ENCODE results near the gene COBL. TPM values are rescaled to one million over a fixed set of nuclear protein-coding genes. Genes with fewer than 3 reads are reported as not detected.
"Not testable (repeated sequence)": the region's sequence is repeated elsewhere in the genome, so short reads cannot be mapped to it uniquely, and the experiment has no call there.

The COBL gene
- total RNA-seq, 1 donor from 2014 or later = 38.3 TPM

DNA sequence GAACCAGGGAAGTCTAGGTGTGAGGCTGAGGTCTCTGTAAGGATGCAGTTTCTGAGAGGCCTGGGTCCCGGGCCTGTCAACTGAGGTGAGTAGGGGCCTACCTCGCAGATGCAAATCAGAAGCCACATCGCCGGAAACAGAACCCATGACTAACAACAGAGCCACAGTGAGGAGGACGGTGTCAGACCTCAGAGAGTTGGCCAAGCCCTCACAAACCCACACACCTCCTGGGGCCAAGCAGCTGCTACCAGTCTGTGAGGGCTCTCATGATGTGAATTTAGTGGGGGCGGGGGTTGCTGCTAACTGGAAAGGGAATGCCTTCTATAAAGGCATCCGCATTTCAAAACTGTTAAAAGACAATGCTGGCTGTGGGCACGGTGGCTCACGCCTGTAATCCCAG, 103.0 kb downstream of the COBL start:
- no peak for ATAC-seq
- peak; percentile 27 for DNase-seq (ENCODE audit: low spot score)

- ATAC-seq (no peak), DNase-seq (ENCODE audit: low spot score) (no peak)
Measured at GRCh38 chr7:51210766-51211165, 105.8 kb downstream of the COBL start.

DNA sequence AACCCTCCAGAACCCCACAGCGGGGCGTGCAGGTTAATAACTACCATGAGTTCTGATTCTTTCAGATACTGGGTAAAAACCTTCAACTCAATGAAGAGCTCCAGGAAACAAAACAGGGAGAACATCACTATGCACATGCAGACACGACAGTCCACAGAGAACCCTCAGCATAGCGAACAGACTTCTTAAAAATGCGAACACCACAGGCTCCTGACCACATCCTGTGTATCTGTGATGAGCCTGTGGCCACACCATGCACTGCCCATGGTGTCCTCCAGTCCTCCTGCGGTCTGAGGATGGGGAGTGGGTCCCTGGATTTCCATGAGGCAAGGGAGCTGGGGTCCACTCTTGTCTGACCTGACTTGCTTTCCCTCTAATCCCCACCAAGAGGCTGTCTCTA, 107.2 kb downstream of the COBL start:
- DNase-seq (ENCODE audit: low spot score) (peak; percentile 35), ATAC-seq (peak; percentile 30)

DNA sequence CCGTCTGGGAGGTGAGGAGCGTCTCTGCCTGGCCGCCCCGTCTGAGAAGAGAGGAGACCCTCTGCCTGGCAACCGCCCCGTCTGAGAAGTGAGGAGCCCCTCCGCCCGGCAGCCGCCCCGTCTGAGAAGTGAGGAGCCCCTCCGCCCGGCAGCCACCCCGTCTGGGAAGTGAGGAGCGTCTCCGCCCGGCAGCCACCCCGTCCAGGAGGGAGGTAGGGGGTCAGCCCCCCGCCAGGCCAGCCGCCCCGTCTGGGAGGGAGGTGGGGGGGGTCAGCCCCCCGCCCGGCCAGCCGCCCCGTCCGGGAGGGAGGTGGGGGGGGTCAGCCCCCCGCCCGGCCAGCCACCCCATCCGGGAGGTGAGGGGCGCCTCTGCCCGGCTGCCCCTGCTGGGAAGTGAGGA, 108.5 kb downstream of the COBL start:
- not testable (repeated sequence) for DNase-seq (ENCODE audit: low spot score); ATAC-seq

- ATAC-seq (no peak), DNase-seq (ENCODE audit: low spot score) (no peak)
Measured at GRCh38 chr7:51198654-51199053, 118.0 kb downstream of the COBL start.

DNA sequence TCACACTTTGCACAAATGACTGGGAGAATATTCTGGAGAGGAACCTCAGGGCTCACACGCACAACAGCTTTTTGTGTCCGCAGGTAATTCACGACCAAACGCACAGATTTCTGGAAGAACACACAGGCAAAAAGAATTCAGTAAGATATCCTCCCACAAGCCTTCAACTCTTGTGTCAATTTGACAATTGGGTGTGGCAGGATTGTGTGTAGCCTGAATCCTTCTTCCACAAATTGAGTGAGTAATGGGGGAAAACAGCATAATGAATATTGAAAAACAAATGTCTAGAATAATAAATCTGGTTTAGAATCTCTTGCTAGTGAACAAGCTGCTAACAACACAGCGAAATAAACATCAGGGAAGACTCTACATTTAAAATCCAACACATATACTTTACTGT, 125.6 kb downstream of the COBL start:
- ATAC-seq = no peak
- DNase-seq (ENCODE audit: low spot score) = no peak

- DNase-seq (ENCODE audit: low spot score) (no peak), ATAC-seq (no peak)
Measured at GRCh38 chr7:51189777-51190176, 126.8 kb downstream of the COBL start.

- no peak for ATAC-seq
Measured at GRCh38 chr7:51188987-51189386, 127.6 kb downstream of the COBL start.

GRCh38 chr7:51187941-51188340, 128.7 kb downstream of the COBL start:
- no peak for DNase-seq (ENCODE audit: low spot score)
- ATAC-seq = peak; percentile 40

More at GRCh38 chr7:51188987-51189386, 127.6 kb downstream of the COBL start:
- no peak for DNase-seq (ENCODE audit: low spot score)

DNA sequence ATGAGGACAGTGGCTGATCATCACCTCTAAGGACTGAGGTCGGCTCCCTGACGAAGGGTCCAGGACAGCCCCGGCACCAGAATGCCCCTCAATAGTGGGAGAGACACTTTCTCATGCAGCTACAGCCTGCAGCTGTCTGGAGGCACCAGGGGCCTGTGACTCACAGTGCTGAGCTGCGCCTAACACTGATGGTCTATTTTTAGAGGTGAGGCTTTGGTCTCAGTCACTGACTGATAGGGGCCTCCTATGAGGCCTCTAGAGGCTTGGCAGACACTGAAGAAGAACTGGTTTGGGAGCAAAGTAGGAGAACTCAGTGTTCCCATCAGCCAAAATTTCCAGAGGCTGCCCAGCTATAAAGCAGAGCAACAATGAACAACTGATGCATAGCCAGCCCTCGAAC, 130.1 kb downstream of the COBL start:
- ATAC-seq (peak; percentile 48), DNase-seq (ENCODE audit: low spot score) (no peak)

- no peak for DNase-seq (ENCODE audit: low spot score)
- ATAC-seq = peak; percentile 29
Measured at GRCh38 chr7:51182636-51183166, 133.9 kb downstream of the COBL start.

DNA sequence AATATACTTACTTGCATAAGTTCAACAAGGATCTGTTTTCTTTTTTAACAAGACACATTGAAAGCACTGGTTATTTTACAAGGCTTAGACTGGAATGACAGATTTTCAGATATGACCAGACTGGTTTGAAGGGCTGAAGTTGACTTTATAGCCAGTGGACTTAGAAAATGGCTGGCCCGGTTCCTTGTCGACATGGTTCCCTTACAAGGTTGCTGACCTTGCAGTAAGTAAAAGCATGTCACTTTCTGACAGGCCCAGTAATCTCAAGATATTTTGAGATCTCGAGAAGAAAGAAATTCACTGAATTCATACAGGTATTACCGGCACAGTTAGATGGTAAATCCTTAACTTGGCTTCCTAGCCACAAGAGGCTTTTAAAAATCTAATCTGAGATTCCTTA, 136.5 kb downstream of the COBL start:
- DNase-seq (ENCODE audit: low spot score) = no peak
- no peak for ATAC-seq

DNA sequence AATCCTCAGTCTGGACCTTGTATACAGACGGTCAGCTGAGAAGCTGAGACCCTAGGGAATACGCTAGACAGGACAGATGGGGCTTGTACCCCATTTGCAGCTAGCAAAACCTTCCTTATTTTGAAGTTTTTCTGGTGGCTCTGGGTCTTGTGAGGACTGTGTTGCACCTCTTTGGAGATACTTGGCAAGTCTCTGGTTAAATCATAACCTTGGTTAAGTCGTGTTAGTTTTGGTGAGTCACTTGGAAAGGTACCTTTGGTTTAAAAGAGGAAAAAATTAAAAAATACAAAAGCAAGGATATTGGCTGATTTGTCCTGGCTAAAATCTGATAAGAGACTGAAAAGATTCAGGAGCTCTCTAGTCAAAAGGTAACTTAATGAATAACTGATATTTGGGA, 140.6 kb downstream of the COBL start:
- DNase-seq (ENCODE audit: low spot score) (no peak), ATAC-seq (no peak)

DNA sequence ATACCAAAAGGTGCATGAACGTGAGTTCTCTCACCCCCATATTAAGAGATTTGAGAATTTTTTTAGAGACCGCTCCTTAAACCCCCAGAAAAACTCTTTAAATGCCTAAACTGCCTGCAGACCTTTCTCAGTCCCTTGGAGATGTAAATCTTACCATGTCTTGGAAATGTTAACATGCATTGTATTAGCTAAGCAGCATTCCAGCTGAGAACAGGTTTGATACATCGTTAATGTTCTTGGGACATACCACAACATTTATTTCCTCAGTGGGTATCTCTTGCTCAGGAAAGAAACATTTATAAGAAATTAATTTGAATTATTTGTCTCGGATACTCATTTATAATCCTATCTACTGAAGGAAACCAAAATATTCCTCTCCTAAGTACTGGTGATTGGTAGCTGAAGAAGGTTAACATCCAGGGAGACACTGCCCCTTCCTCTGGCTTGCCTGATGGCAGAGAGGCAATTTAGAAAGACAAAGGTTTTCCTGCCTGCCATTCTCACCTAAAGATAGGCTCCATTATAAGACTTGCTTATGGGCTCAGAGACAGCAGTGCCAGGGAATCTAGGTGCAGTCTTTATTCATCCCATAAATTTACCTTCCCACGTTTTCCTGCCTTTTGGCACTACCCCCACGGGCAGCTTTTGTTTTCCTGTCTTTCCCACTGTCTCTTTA, 141.2 kb downstream of the COBL start:
- no peak for DNase-seq (ENCODE audit: low spot score)
- ATAC-seq = no peak

- DNase-seq (ENCODE audit: low spot score) = no peak
- no peak for ATAC-seq
Measured at GRCh38 chr7:51165337-51165736, 151.3 kb downstream of the COBL start.

DNA sequence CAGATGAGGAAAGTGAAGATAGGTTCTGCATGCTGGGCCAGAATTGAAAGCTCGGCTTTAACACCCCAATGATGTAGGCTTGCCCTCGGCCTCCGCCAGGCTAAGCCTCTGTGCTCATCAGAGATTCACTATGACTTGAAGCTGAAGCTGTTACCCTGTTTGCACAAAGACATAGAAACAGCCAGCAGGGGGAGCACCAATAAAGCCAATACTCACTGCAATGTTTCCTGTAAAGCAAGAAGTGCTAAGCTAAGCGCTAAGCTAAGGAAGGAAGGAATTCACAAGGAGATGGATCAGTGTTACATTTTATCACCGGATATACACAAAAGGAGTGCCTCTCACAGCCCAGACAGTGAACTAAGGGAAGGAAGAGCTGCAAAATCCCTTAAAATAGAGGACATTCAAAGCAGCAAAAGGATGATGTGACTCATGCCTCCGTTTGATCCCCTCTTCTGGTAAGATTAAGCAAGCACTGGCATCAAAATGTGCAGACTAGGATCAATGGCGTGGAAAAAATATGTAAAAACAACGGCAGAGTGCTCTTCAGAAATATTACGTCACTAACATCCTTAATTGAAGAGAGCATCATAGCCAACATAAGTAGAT, 153.8 kb downstream of the COBL start:
- peak; percentile 70 for DNase-seq (ENCODE audit: low spot score)
- ATAC-seq = peak; percentile 93

GRCh38 chr7:51161937-51162336, 154.7 kb downstream of the COBL start:
- DNase-seq (ENCODE audit: low spot score) (no peak), ATAC-seq (no peak)

GRCh38 chr7:51160990-51161615, 155.5 kb downstream of the COBL start:
- ATAC-seq (peak; percentile 85), DNase-seq (ENCODE audit: low spot score) (peak; percentile 62)

DNA sequence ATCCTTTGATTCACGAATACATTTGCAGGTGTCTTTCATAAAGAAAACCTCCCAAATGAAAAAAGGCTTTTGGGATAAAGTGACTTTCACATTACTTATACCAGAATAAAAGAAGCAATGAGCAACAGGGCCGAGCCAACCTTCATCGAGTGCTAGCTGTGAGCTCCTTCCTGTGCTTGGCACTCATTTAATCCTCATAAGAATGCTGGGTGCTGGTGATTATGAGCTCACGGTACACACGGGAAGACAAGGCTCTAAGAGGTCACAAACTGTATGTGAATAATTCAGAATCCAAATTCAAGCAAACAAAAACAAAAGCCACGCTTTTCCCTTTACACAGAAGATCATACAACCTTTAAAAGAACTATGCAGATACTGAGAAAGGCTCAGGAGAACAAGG, 156.2 kb downstream of the COBL start:
- DNase-seq (ENCODE audit: low spot score) = no peak
- no peak for ATAC-seq

GRCh38 chr7:51158742-51159445, 157.7 kb downstream of the COBL start:
- ATAC-seq (no peak), DNase-seq (ENCODE audit: low spot score) (no peak)

DNA sequence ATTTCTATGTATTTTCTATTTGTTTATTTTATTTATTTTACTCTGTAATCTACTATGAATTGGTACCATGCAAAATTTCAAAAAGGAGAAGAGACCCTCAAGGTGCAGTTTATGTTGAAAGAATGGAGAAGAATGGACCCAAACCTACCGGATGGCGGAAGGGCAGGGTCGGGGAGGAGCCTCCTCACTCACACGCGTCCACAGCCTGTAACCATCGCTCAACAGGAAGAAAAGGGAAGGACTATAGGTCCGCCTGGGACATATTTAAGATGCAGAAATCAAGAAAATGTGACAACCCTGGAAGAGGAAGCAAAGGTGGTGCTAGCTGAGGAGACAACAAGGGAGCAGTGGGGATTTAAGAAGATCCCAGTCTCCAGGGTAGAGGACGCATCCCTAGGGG, 158.4 kb downstream of the COBL start:
- ATAC-seq = no peak
- DNase-seq (ENCODE audit: low spot score) = no peak

All from left lobe of liver (tissue), 2 donors.